Calu3 (cell line): ENCODE data around the gene CCL27. TPM values are rescaled to one million over a fixed set of nuclear protein-coding genes. Genes with fewer than 3 reads are reported as not detected.

Experiments used
- BruUV-seq: library from RNA; stranded (reverse); fragments of 400-500 nt; replicated peaks from 2 replicates; lab custom pipeline; 2021; lab: Mats Ljungman, UMichigan
- CTCF ChIA-PET: fragments of 300-600 bp; sonication (Branson Sonifier 250); formaldehyde crosslinking; loops from one replicate; lab custom pipeline; 2022; ENCODE audit warnings: antibody characterized with exemption; lab: Charles Lee
- DNase-seq: peaks from one replicate; pipeline ENCODE4 v3.0.0; 2022
- H3K27ac Mint-ChIP-seq: one replicate; pipeline ENCODE4 v1.8.0; 2022; ENCODE audit warnings: mixed read lengths; ENCODE audit not compliant: unreplicated experiment
- H3K27me3 Mint-ChIP-seq: one replicate; pipeline ENCODE4 v1.8.0; 2022; ENCODE audit warnings: mixed read lengths; ENCODE audit not compliant: unreplicated experiment
- H3K36me3 Mint-ChIP-seq: one replicate; pipeline ENCODE4 v1.8.0; 2022; ENCODE audit warnings: mild to moderate bottlenecking, moderate library complexity, mixed read lengths; ENCODE audit not compliant: insufficient read depth, unreplicated experiment
- H3K4me1 Mint-ChIP-seq: one replicate; pipeline ENCODE4 v1.8.0; 2022; ENCODE audit warnings: mild to moderate bottlenecking, low read depth, mixed read lengths; ENCODE audit not compliant: unreplicated experiment
- H3K4me3 Mint-ChIP-seq: one replicate; pipeline ENCODE4 v1.8.0; 2022; ENCODE audit warnings: mild to moderate bottlenecking, low read depth, moderate library complexity, mixed read lengths; ENCODE audit not compliant: unreplicated experiment
- H3K9me3 Mint-ChIP-seq: one replicate; pipeline ENCODE4 v1.8.0; 2022; ENCODE audit warnings: low read depth, mixed read lengths; ENCODE audit not compliant: unreplicated experiment
- intact Hi-C: fragments of 100-400 bp; cut with micrococcal nuclease; formaldehyde crosslinking; loops from one replicate; pipeline ENCODE4 v1.10.0; 2022; ENCODE audit not compliant: unreplicated experiment
- total RNA-seq: library from RNA; stranded (reverse); gene quantifications from 2 replicates; pipeline ENCODE4 v1.2.3, GENCODE V29; 2022
- TF ChIP-seq, protein P1 (sequence below): fragments of 200-600 bp; IDR thresholded peaks from one replicate; pipeline ENCODE4 v1.8.0; 2022; ENCODE audit warnings: antibody characterized with exemption; ENCODE audit not compliant: unreplicated experiment

CCL27 gene
- total RNA-seq, 1 experiment from 2014 or later, result not detected

DNA sequence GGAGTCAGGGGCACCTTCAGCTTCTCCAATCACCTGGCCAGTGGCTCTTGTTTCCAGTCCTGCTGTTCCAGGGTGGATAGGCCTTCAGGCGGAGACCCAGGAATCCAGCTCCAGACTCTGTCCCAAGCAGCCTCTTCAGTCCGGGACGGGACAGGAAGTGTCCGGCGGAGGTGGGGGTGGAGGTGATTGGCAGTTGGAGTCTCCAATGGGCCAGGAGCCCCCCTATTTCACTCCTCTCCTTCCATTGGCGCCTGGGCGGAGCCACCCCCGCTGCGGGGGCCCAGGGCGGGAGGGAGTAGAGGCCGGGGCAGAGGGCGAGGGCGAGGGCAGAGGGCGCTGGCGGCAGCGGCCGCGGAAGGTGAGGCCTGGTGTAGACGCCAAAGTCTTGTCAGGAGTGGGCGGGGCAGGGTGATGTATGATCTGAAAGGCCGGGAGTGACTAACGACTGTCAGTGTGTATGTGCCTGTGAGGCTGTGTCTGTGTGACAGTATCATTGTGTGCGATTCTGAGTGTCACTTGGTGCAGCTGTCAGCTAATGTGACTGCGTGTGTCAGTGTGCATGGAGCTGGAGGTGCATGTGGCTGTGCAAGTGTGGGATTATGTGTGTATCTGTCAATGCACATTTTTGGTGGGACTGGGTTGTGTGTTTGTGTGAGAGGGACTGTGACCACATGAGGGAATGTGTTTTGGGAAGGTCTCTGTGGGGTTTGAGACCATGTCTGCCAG is 10.4 kb downstream of the CCL27 start, which contains the start of gene IL11RA:
Gene IL11RA, plus strand, starts transcription at position 310 of the 726 bp plus-strand sequence. CDS start 3,033 bp downstream, outside the sequence.
- peak within 1 kb of the TSS; percentile 21 for H3K27ac Mint-ChIP-seq
- peak within 1 kb of the TSS; percentile 86 for H3K4me3 Mint-ChIP-seq
- H3K4me1 Mint-ChIP-seq, result peaks cover 29% of the 10 kb centered on the region
- CTCF ChIA-PET, result interaction anchor here (1.0 kb wide), 1 partner anchor 13 kb away, joined by 4 read pairs; no protein-coding TSS in a partner anchor
- TF ChIP-seq, protein P1, sequence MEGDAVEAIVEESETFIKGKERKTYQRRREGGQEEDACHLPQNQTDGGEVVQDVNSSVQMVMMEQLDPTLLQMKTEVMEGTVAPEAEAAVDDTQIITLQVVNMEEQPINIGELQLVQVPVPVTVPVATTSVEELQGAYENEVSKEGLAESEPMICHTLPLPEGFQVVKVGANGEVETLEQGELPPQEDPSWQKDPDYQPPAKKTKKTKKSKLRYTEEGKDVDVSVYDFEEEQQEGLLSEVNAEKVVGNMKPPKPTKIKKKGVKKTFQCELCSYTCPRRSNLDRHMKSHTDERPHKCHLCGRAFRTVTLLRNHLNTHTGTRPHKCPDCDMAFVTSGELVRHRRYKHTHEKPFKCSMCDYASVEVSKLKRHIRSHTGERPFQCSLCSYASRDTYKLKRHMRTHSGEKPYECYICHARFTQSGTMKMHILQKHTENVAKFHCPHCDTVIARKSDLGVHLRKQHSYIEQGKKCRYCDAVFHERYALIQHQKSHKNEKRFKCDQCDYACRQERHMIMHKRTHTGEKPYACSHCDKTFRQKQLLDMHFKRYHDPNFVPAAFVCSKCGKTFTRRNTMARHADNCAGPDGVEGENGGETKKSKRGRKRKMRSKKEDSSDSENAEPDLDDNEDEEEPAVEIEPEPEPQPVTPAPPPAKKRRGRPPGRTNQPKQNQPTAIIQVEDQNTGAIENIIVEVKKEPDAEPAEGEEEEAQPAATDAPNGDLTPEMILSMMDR, result no peak
- peaks cover 17% of the 10 kb centered on the region for H3K36me3 Mint-ChIP-seq
- H3K9me3 Mint-ChIP-seq, result no peaks in the 10 kb centered on the region
- no TSS peak for BruUV-seq
- DNase-seq, result peak; percentile 68
- intact Hi-C loops, result no loop called here
- H3K27me3 Mint-ChIP-seq, result peaks cover 20% of the 10 kb centered on the region

DNA sequence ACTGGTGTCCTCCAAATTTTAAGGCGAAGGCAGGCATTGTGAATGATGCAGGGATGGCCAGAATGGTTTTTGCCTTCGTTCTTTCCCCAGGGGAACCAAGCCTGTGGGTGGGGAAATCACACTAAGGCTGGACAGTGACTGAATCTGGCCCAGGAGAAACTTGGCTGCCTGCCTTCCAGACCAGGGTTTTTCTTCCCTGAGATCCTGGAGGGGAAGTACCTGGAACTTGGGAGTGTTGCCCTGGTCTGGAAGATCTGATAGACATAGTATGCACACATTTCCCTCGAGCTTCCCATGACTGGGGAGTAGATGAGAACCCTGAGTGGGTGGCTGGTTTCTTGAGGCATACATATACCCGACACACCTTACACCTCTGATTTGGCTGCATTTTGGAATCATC is 11.1 kb downstream of the CCL27 start:
- Mint-ChIP-seq H3K27ac (peak overlapping the region; percentile 21), H3K27me3 (peaks cover 20% of the 10 kb centered on the region), H3K9me3 (no peaks in the 10 kb centered on the region), H3K36me3 (peaks cover 24% of the 10 kb centered on the region), H3K4me3 (peak overlapping the region; percentile 86), H3K4me1 (peaks cover 29% of the 10 kb centered on the region)
- CTCF ChIA-PET, result no interaction called here
- no peak for DNase-seq
- intact Hi-C loops, result no loop called here
- no TSS peak for BruUV-seq
- TF ChIP-seq, protein P1, result no peak

DNA sequence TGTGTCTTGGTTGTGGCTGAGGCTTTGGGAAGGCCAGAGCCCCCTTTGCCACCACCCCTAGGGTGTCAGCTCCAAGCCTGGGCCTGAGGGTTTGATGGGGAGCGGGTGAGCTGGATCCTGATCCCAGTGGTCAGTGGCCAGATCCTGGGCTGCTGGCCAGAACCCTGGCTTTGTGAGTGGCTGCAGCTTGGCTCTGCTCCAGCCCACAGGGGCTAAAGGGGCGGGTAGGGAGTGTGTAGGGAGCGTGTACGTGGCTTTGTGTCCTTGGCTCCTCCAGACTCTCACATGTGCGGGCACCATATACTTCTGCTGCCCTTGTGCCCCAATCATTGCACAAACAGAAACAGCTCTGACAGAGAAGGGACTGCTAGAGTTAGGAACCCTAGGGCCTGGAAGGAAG is 11.6 kb downstream of the CCL27 start:
- intact Hi-C loops, result no loop called here
- H3K4me3 Mint-ChIP-seq, result no peak overlapping the region
- H3K27ac Mint-ChIP-seq, result no peak overlapping the region
- TF ChIP-seq, protein P1, result no peak
- no peak for DNase-seq
- peaks cover 20% of the 10 kb centered on the region for H3K27me3 Mint-ChIP-seq
- H3K9me3 Mint-ChIP-seq, result no peaks in the 10 kb centered on the region
- H3K4me1 Mint-ChIP-seq, result peaks cover 29% of the 10 kb centered on the region
- no TSS peak for BruUV-seq
- CTCF ChIA-PET, result no interaction called here
- peaks cover 26% of the 10 kb centered on the region for H3K36me3 Mint-ChIP-seq

DNA sequence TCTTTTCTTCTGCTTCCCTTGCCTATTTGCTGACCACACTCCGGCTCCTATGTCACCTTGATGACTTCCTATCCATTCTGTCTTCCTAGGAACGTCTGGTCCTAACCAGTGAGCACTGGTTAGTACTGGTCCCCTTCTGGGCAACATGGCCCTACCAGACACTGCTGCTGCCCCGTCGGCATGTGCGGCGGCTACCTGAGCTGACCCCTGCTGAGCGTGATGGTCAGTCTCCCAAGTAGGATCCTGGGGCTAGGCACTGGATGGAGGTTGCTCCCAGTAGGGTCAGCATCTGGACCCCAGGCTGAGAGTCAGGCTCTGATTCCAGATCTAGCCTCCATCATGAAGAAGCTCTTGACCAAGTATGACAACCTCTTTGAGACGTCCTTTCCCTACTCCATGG is 13.8 kb downstream of the CCL27 start:
- TF ChIP-seq, protein P1, result no peak
- CTCF ChIA-PET, result no interaction called here
- Mint-ChIP-seq H3K27ac (no peak overlapping the region), H3K9me3 (no peaks in the 10 kb centered on the region), H3K4me1 (peaks cover 29% of the 10 kb centered on the region), H3K27me3 (peaks cover 3% of the 10 kb centered on the region), H3K36me3 (peaks cover 21% of the 10 kb centered on the region), H3K4me3 (no peak overlapping the region)
- no TSS peak for BruUV-seq
- intact Hi-C loops, result no loop called here
- DNase-seq, result no peak
